GM18951 (cell line): Measurements from ENCODE around the gene ZNF423.
"Not testable (repeated sequence)": the region's sequence is repeated elsewhere in the genome, so short reads cannot be mapped to it uniquely, and the experiment has no call there.

Source experiments
- POLR2A ChIP-seq: IDR thresholded peaks from 4 replicates; pipeline ENCODE4 v1.6.1; 2011; ENCODE audit warnings: mild to moderate bottlenecking; ENCODE audit not compliant: insufficient read length, insufficient read depth; ENCODE audit errors: extremely low read depth
- in situ Hi-C: fragments of 300-500 bp; cut with MboI; formaldehyde crosslinking; loops from one replicate; pipeline ENCODE4 v1.12.0; 2022; ENCODE audit warnings: low sequenced_read_pairs, mixed read lengths, inconsistent platforms; ENCODE audit not compliant: unreplicated experiment

ZNF423 gene

DNA sequence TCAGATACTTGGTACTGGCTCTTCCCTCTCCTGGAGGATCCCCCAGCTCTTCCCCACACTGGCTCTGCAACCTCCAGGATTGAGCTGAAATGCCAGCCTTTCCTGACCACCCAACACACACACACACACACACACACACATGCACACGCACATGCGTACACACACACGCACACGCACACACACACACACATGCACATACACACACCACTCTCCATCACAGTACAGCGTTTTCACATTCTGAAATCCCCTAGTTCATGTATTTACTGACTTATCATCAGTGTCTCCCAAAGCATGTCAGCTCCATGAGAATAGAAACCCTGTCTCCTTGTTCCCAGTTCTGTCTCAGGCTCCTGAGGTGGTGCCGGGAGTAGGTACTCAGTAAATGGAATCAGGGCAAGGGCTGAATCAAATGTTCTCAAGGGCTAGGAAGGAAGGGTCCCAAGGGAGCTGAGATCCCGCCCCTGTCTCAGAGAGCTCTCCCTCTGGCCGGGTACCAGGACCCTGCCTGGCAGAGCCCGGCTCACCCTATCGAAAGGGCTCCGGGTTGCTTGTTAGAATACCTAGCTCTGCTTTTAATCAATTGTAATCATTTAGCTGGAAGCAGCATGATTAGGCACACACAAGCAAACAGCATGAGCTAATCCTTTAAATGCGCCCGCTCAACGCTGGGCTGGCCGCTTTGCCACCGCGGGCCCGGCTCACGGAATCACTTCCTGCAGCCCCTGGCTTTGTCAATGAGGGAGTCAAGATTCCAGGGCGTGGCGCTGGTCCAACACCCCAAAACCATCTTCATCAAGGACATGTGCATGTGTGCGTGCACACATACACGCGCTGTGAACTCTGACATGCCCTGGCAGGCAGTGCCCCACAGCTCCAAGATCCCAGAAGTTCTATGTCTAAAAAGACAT lies 341.6 kb downstream of the ZNF423 start:
- in situ Hi-C loops = no loop called here
- no peak for TF ChIP-seq POLR2A

DNA sequence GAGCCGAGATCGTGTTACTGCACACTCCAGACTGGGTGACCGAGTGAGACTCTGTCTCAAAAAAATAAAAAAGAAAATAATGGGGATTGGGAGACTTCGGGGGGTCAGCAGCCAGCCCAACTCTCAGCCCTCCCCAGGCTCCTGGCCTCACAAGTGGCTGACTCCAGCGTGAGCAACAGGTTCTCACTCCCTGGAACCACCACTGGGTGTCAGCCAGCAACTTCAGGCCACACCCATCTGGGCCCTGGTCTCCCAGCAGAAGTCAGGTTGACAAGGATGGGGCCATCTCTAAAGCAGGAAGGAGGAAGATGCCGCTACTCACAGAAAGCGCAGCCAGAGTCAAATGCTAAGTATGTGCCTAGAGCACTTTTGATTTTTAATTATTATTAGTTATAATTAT lies 342.9 kb downstream of the ZNF423 start:
- TF ChIP-seq POLR2A = no peak
- in situ Hi-C loops = no loop called here

- TF ChIP-seq POLR2A = no peak
- in situ Hi-C loops = no loop called here
Measured at GRCh38 chr16:49510654-49511305, 345.1 kb downstream of the ZNF423 start.

- TF ChIP-seq POLR2A = no peak
- in situ Hi-C loops = no loop called here
Measured at GRCh38 chr16:49510141-49510540, 345.8 kb downstream of the ZNF423 start.

- in situ Hi-C loops = not testable (repeated sequence)
Measured at GRCh38 chr16:49506058-49507013, 349.6 kb downstream of the ZNF423 start.

GRCh38 chr16:49505556-49505955 lies 350.4 kb downstream of the ZNF423 start:
- in situ Hi-C loops = no loop called here
- TF ChIP-seq POLR2A = no peak

GRCh38 chr16:49504626-49505025 lies 351.3 kb downstream of the ZNF423 start:
- no peak for TF ChIP-seq POLR2A
- in situ Hi-C loops = no loop called here

DNA sequence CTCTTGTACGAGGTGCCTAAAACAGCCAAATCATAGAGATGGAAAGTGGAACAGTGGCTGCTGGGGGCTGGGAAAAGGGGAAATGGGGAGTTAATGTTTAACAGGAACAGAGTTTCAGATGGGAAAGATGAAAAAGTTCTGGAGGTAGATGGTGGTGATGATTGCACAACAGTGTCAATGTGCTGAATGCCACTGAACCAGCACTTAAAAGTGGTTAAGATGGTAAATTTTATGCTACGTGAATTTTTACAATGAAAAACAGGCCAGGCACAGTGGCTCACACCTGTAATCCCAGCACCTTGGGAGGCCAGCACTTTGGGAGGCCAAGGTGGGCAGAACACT lies 351.9 kb downstream of the ZNF423 start:
- in situ Hi-C loops = no loop called here
- TF ChIP-seq POLR2A = no peak

DNA sequence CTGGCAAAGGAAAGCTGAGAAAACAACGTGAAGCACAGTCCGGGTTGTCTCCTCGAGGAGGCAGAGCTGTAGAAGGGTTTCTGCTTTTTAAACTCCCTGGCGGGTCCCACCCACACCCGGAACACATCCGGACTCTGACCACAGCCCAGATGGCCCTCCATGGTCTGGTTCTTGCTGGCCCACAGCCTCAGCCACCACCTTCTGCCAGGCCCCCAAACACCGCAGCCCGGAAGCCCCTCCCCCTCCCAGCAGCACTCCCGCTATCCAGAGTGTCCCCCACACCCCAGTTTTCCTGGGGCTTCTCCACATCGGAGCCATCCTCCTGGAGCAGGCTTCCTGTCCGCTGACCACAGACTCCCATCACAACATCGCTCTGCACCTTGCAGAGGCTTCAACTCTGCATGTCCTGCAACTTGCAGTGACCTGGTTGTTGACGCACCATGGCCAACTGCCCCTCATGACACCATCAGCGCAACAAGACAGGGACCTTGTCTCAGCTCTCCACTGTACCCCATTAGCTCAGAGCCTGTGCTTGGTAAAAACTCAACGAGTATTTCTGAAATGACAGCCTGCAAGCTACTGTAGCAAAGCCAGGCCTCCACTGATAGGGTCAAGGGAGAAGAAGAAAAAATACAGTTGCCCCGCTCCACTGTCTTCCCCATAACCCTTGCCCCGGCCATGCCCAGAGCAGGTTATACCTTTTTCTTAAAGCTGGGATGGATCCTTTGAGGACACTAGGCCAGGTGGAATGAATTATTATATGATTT lies 352.5 kb downstream of the ZNF423 start:
- in situ Hi-C loops = no loop called here
- no peak for TF ChIP-seq POLR2A

DNA sequence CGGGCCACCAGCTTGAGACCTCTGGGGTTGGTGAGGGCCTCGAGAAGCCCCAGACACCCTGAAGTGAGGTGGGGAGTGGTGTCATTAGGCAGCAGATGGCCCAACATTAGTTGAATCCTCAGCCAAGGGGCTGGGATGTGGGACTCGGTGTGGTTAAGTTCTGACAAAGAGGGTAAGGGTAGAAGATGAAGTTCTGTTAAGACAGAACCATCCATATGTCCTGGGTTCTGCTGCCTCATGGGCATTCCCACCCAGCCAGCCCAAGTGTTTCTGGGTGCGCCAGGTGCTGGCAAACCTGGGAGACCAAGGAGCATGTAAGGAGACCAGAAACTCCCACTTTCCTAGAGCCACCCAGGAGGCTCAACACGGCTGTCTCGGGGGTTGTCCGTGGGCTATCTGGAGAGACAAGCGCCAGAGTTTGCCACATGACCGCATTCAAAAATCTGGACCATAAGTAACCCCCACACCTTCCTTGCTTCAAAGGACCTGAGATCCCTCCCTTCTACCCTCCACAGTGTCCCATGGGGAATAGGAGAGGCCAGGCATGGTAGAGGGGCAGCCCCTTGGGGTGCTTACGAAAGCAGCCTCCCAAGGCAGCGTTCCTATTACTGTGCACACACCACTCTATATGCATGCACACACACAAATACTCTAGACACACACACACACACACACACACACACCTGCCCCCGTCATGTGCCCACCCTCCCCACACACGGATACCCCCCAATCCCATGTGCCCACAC lies 353.6 kb downstream of the ZNF423 start:
- in situ Hi-C loops = no loop called here
- TF ChIP-seq POLR2A = no peak

GRCh38 chr16:49499869-49500610 lies 355.9 kb downstream of the ZNF423 start:
- no peak for TF ChIP-seq POLR2A

More at GRCh38 chr16:49499869-49500610, 355.9 kb downstream of the ZNF423 start:
- in situ Hi-C loops = no loop called here
